Measurements from ENCODE around the gene SLC25A23.

DNA sequence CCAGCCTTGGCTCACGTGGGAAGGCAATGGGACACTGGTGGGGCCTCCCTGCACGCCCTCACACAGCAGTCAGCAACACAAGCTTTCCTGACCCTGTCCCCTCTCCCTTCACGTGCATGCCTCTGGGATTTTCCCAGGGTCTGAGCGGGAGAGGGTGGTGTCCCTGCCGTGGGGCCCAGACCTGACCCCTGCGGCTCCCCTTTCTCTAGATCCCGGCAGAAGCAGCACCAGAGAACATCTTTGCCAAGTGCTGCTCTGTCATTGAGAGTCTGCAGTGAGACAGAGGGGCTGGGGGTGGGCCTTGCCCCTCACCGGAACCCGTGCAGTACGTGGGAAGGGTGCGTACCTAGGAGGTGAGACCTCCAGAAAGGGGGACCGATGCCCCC is 47.5 kb downstream of the SLC25A23 start:
- TF ChIP-seq POLR2AphosphoS5 (IDR thresholded peaks at IDR 0.05), result no peak
- TF ChIP-seq POLR2A (IDR thresholded peaks at IDR 0.05), result no peak
- TF ChIP-seq, protein P1, sequence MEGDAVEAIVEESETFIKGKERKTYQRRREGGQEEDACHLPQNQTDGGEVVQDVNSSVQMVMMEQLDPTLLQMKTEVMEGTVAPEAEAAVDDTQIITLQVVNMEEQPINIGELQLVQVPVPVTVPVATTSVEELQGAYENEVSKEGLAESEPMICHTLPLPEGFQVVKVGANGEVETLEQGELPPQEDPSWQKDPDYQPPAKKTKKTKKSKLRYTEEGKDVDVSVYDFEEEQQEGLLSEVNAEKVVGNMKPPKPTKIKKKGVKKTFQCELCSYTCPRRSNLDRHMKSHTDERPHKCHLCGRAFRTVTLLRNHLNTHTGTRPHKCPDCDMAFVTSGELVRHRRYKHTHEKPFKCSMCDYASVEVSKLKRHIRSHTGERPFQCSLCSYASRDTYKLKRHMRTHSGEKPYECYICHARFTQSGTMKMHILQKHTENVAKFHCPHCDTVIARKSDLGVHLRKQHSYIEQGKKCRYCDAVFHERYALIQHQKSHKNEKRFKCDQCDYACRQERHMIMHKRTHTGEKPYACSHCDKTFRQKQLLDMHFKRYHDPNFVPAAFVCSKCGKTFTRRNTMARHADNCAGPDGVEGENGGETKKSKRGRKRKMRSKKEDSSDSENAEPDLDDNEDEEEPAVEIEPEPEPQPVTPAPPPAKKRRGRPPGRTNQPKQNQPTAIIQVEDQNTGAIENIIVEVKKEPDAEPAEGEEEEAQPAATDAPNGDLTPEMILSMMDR (IDR thresholded peaks at IDR 0.05), result no peak
